Activated CD4-positive, alpha-beta T cell treated with anti-CD3 and anti-CD28 coated beads, Interleukin-2, amount 50 U/mL, for 1 hour (primary cell): Measurements from ENCODE around the gene TRPV2.

Source experiments
- DNase-seq: peaks from one replicate; pipeline ENCODE4 v3.0.0-alpha.2; 2020

The TRPV2 gene

DNA sequence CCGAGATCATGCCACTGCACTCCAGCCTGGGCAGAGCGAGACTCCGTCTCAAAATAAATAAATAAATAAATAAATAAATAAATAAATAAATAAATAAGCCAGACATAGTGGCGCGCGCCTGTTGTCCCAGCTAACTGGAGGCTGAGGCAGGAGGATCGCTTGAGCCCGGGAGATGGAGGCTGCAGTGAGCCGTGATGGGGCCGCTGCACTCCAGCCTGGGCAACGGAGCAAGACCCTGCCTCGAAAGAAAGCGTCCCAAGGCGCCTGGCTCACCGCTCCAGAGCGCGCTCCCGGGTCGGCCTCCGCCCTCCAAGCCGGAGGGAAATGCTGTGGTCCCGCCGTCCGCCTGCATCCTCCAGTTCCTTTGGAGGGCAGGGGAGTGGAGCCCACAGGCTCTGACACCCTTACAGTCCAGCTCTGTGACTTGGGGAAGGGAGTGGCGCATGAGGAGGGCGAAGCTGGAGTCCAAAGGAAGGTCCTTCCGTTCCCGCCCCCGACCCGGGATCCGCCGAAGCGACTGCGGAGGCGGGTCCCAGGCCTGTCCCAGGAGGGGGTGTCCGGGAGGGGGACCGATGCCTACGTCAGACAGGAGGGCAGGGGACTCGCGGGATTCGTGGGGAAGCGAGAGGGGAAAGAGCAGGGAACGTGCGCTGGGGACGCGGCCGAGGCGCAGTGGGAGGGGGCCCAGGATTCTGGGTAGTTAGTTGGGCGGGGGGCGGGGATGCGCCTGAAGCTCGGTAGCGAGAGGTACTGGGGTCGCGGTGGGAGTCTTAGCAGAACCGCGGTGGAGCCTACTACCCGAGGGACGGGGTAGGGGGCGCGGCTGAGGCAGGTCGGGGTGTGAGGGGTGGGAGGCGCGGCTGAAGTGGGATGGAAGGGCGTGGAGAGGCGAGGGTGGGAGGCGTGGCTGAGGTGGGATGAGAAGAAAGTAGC lies 8.4 kb upstream of the TRPV2 start:
- DNase-seq: no peak

DNA sequence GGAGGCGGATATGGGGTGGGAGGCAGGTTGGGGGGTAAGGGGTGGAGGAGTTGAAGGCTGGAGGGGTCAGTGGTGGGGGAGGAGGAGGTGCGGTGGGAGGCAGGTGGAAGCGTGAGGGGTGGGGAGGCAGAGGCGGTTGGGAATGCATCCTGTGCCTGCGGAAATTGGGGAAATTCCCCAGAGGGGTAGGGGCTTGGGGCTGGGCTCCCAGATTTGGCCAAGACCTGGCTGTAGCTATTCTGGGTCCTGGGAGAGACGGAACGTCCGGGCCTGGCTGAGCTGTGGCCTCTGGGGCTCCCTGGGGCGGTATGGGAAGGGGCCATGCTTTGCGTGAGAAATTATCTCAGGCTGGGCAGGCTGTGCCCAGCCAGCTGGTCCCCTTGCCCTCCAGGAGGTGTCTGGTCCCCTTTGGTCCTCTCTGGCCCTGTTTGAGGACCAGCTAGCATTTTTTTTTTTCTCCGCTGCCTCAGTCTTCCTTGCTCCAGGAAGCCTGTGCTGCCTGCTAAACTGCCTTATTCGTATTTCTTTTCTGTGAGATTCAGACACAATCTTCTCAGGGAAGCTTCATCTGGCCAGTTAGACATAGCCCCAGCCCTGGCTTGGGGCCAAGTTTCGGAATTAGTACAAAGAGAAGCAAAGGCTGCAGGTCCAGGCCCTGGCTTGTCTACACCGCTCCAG lies 7.3 kb upstream of the TRPV2 start:
- DNase-seq: no peak

DNA sequence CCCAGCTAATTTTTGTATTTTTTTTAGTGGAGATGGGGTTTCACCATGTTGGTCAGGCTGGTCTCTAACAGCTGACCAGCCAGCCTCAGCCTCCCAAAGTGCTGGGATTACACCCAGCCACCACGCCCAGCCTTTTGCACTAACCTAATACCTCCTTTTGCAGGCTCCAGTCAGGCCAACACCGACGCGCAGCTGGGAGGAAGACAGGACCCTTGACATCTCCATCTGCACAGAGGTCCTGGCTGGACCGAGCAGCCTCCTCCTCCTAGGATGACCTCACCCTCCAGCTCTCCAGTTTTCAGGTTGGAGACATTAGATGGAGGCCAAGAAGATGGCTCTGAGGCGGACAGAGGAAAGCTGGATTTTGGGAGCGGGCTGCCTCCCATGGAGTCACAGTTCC lies 2.0 kb downstream of the TRPV2 start:
- DNase-seq: no peak

DNA sequence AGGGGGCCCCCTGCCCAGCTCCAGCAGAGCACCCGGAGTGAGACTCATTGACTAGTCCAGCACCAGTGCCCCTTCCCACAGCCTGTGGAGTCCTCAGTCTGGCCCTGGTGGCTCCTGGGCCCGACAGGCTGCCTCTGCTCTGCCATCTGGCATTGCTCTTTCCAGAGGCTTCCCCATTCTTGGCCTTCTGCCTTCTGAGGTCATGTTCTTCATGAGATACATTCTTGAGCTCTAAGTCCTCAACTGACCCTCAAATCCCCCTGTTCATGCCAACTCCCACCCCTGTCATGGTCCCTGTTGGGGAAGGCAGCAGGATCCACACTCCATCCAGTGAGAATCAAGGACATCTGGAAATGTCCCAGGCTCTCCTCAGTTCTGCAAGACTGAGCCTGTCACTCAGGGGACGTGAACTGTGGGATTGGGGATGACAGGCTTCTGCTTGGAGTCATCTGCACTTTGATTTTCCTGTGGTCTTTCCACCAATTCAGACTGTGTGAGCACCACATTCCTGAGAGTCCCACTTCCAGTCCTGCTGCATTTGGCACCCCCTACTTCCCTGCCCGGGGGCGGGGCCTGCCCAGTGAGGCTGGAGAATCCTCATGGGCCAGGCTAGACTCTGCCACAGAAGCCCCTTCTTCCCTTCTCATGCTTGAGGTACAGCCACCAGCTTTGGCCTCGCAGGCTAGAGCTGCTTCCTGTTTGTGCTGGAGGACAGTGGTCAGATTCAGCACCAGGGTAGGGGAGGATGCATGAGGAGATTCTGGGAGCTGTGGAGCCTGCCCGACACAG lies 2.7 kb downstream of the TRPV2 start:
- no peak for DNase-seq

DNA sequence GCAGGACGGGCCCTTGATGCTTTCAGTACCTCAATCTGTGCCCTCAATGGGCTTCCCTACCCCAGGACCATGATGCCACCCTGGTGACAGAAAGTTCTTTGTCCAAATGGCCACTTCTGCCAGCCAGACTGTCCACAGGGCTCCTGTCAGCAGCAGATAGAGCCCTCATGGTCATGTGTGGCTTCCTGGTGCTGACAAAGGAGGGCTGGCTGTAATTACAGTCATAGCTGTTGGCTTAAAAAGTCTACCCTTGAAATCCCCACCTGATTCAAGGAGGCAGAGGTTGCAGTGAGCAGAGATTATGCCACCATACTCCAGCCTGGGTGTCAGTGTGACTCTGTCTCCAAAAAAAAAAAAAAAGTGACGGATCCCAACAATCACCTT lies 3.3 kb downstream of the TRPV2 start:
- no peak for DNase-seq

DNA sequence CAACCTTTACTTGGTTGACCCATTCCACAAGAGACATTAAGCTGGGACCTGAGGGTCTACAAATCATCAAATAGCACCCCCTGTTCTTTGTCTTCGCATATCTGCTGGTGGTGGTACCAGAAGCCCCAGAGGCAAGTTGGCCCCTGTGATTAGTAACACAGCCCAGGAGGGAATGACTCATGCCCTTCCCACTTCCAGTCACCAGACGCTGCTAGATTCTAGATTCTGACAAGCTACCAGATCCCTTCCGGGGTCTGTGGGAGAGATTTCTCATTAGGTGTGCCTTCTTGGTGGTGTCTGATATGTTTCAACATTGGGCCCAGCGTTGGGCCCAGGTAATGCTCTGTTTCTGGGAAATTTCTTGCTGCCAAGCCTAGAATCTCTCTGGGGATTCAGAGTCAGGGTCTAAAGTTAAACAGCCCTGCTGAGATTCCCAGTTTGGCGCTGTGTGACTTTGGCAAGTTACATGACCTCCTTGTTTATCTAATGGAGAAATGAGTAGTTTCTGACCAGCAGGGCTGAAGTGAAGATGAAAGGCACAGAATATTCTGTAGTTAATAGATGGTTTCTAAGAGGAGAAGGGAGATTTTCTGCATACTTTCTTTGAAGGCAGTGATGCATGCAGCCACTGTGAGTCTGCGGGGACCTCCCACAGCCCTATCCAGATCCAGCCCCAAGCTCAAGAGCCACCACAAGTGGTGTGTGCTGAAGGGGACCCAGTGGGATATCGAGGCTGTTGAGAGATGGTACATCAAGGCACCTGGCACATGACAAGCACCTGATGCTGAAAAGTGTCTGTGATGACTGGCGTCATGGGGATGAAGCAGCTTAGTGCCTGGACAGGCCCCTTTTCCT lies 3.9 kb downstream of the TRPV2 start:
- DNase-seq: peak; percentile 38

DNA sequence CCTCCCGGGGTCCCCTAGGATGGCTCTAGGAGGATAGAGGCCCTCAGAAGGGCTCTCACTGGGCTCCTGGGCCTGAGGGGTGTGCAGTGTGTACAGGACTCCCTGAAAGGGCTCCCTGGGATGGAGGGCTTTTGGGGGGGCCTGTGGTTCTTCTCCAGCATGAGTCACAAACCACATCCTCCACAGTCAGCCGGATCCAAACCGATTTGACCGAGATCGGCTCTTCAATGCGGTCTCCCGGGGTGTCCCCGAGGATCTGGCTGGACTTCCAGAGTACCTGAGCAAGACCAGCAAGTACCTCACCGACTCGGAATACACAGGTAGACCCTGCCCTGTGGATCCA lies 4.5 kb downstream of the TRPV2 start:
- DNase-seq: peak; percentile 35

DNA sequence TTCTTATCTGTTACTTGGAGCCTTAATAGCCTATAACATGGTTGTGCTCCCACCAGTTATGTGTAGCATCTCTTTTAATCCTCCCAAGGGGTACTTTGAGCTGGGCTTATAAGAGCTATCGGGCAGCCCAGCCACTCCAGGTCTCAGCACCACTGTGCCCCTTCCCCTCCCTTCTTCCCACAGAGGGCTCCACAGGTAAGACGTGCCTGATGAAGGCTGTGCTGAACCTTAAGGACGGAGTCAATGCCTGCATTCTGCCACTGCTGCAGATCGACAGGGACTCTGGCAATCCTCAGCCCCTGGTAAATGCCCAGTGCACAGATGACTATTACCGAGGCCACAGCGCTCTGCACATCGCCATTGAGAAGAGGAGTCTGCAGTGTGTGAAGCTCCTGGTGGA lies 7.0 kb downstream of the TRPV2 start:
- DNase-seq: no peak

DNA sequence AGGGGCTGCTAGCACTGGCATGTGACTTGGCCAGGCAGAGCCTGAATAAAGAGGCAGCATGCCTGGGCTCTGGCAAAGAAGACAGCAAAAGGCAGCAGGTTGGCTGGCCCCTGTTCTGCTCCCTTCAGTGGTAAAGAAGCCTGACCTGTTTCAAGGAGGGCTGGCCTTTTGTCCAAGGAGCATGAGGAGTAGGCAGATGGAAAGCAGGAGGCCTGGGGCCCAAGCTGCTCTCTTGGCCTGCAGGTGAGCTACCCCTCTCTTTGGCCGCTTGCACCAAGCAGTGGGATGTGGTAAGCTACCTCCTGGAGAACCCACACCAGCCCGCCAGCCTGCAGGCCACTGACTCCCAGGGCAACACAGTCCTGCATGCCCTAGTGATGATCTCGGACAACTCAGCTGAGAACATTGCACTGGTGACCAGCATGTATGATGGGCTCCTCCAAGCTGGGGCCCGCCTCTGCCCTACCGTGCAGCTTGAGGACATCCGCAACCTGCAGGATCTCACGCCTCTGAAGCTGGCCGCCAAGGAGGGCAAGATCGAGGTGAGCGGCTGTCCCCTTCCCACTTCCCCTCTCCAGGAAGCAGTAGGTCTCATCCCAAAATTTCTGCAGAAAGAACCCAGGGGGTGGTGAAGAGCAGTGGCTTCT lies 8.0 kb downstream of the TRPV2 start:
- no peak for DNase-seq

DNA sequence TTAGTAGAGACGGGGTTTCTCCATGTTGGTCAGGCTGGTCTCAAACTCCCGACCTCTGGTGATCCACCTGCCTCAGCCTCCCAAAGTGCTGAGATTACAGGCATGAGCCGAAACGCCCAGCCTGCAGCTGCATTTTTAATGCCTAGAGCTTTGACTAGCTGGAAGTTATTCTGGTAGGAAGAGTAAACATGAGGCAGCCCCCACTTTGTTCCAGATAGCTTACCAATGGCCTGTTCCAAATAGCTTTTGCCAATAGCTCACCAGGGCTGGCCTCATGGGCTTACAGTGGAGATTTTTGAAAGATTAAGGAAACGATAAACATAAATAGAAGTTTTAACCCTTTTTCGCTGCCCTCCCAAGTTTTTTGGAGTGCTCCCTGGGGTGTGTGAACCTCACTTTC lies 9.8 kb downstream of the TRPV2 start:
- DNase-seq: no peak

DNA sequence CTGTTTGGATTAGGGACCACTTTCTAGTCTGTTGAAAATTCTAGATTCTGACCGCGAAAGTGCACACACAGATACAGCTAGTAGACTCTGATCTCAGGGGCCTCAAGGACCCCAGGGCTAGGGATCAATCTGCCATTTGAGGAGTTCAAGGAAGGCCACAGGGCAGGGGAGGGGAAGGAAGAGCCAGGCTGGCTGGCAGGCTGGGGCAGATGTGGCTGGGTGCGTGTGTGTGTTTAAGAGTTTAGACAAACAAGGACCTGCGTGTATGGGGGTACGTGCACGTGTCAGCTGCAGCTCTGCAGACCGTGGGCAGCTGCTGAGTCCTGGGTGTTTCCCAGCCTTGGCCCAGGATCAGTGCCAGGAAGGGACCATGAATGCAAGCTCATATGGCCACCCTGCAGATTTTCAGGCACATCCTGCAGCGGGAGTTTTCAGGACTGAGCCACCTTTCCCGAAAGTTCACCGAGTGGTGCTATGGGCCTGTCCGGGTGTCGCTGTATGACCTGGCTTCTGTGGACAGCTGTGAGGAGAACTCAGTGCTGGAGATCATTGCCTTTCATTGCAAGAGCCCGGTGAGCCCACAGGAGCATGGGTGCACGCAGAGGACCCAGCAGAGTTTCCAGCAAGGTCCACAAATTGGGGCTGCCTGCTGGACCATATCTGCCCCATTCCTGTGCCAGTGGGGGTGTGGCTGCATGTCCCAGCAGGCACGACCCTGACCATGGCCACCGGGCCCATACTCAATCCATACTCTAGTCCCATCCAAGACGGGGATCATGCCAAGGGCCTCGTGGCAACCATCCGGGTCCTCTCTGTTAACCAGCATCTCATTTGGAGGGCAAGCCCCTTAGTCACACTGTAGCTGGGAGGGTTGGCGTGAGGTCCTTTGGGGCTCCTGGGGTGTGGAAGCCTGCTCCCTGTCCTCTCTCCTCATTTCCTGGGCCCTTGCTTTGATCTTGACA lies 10.6 kb downstream of the TRPV2 start:
- no peak for DNase-seq

DNA sequence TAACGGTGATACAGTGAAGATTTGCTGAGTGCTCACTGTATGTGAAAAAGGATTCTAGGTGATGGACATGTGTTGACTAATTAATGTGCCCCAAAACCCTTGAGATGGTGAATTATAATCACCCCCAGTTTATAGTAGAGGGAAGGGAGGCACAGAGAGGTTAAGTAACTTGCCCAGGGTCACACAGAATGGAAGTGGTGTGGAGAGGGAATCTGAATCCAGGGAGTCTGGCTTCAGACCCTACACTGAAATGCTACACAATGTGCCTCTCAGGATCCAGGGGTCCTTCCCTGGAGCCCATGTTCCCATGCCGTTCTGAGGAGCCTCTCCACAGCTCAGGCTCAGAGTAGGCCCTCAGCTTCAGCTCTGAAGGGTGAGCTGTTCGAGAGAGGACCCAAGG lies 11.6 kb downstream of the TRPV2 start:
- DNase-seq: no peak

DNA sequence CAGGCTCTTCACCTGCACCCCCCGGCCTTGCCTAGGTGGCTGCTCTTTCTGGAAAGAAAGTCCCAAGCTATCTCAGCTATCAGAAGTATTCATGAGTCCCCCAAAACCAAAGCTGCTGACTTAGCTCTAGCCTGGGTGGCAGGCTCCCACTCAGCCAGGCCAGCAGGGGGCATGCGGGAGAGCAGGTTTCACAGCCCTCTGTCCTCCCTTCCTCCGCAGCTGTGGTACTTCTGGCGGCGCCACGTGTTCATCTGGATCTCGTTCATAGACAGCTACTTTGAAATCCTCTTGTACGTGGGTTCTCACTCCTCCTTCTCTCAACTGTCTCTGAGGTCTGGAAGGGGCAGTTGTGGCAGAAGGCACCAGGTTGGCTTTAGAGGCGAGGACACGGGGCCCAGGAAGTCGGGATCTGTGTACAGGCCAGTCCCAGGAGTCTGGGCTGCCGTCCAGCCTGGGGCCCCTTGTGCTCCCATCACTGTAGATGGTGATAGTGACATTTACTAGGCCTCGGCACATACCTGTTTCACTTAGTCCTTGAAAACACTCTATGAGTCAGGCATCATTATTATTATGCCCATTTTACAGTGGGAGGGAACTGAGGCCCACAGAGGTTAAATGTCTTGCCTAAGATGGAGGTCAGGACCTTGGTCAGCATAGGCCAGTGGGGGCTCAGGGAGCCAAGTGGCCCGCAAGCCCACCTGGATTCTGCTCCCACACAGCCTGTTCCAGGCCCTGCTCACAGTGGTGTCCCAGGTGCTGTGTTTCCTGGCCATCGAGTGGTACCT lies 12.9 kb downstream of the TRPV2 start:
- DNase-seq: peak; percentile 46

DNA sequence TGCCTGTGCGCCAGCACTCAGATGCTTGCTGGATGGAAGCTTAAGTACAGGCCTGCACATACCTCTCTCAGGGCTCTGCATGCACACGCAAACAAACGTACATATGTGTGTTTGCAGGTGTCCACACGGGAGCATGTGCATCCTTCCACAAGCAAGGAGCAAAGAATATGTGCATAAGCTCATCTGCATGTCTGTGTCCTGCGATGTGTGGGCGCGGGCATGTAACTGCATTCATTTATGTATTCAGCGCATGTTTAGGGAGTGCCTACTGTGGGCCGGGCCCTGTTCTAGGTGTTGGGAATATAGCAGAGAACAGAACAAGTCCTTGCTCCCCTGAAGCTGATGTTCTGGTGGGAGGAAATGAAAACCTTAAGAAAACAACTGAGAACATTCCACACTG lies 13.7 kb downstream of the TRPV2 start:
- DNase-seq: no peak

DNA sequence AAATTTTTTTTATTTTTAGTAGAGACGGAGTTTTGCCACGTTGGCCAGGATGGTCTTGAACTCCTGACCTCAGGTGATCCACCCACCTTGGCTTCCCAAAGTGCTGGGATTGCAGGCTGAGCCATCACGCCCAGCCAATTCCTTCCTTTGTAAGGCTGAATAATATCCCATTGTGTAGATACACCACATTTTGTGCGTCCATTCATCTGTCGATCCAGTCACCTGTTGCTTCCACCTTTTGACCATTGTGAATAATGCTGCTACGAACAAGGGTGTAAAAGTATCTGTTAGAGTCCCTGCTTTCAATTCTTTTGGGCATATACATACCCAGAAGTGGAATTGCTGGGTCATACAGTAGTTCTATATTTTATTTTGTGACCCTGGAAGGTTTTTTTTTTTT lies 15.3 kb downstream of the TRPV2 start:
- DNase-seq: no peak

DNA sequence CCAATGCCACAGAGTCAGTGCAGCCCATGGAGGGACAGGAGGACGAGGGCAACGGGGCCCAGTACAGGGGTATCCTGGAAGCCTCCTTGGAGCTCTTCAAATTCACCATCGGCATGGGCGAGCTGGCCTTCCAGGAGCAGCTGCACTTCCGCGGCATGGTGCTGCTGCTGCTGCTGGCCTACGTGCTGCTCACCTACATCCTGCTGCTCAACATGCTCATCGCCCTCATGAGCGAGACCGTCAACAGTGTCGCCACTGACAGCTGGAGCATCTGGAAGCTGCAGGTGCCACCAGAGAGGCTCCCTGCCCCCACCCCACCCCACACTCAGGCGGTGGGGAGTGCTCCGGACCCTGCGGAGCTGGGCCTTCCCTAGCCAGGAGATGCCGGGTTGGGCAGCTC lies 16.6 kb downstream of the TRPV2 start:
- DNase-seq: no peak

DNA sequence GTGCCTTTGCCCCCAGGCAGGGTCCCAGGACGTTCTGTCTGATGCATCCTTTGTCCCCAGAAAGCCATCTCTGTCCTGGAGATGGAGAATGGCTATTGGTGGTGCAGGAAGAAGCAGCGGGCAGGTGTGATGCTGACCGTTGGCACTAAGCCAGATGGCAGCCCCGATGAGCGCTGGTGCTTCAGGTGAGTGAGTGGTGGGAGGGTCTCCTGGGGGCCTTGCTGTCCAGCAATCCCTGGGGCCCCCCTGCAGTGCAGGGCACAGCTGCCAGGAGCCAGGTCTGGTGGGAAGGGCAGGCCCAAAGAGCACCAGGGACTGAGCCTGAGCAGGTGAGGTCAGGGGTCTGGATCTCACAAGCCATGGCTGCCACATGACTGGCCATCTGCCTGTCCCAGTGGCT lies 18.1 kb downstream of the TRPV2 start:
- DNase-seq: no peak

DNA sequence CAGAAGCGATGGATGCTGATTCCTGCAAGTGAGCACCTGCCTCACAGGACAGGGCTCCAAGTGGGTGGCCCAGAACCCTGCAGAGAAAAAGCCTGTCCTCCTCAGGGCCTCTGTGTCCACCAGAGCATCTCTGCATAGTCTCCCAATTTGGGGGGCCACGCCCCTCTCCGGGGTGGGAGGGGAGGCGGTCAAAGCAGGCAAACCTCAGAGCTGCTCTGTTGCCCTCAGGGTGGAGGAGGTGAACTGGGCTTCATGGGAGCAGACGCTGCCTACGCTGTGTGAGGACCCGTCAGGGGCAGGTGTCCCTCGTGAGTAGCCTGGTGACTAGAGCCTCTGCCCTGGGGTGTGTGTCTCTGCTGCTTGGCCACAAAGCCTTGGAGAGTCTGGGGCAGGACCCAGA lies 19.3 kb downstream of the TRPV2 start:
- DNase-seq: no peak

DNA sequence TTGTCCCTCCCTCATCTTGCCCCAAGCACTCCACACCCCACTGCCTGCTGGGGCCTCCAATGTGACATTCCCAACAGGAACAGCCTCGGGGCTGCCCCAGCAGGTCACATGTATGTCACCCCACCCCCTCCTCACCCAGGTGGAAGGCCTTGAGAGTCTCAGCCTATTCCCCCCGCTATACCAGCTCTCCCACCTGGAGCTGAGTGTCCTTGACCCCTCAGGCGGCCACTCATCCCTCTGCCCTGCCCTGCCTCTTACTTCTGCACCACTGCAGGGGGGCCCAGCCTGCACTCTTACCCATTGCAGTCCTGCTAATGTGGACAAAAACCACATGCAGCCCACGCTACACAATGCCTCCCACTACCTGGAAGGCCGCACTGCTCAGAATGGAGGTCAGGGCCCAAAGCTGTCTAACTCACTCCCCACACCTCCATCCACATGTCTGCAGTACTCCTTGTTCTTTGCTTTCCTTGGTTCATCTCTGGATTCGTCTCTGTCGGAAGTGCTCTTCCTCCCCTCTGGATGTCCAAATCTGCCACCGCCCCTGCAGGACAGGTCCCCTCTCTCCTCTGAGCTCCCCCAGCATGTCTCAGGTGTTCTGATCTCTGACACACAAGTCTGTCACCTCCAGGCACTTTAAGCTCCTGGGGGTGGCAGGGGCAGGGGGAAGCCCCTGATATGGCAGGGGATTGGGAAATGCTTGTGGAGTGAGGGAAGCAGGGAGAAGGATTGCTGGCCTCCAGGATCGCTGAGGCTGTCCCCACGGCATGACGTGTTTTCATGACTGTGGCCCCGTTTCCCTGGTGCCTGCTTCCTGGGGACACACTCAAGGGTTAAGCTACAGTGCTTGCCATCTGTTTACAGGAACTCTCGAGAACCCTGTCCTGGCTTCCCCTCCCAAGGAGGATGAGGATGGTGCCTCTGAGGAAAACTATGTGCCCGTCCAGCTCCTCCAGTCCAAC lies 20.8 kb downstream of the TRPV2 start:
- DNase-seq: no peak
